Gastrocnemius medialis (tissue), 4 donors: Measurements from ENCODE around the gene NOD2. TPM values are rescaled to one million over a fixed set of nuclear protein-coding genes. Genes with fewer than 3 reads are reported as not detected.

ENCODE experiments used
- ATAC-seq, 2 donors: fragments of 150-250 bp; one replicate each; pipeline ENCODE4 v1.9.1; 2016
- DNase-seq, 2 donors: peaks; one replicate each; pipeline ENCODE4 v3.0.0-alpha.2; 2019
- H3K27ac ChIP-seq, 4 donors: fragments of 200-600 bp; sonication (generic); 1 replicate in 1 of 4; 2 replicates in 3 of 4; pipeline ENCODE4 v1.5.1; 2016 to 2018; ENCODE audit warnings: mild to moderate bottlenecking in 2 of 4, moderate library complexity in 1 of 4
- H3K27me3 ChIP-seq, 3 donors: fragments of 200-600 bp; sonication (generic) in 2 of 3; 1 replicate in 1 of 3; 2 replicates in 2 of 3; pipeline versions ENCODE4 v1.5.1 to v1.6.0; 2016 to 2019; ENCODE audit warnings: mild to moderate bottlenecking in 1 of 3, moderate library complexity in 1 of 3
- H3K36me3 ChIP-seq, 2 donors: fragments of 200-600 bp; sonication (generic) in 1 of 2; one replicate each; pipeline ENCODE4 v1.5.1; 2017 to 2018
- H3K4me1 ChIP-seq, 2 donors: fragments of 200-600 bp; sonication (generic) in 1 of 2; one replicate each; pipeline ENCODE4 v1.5.1; 2016 to 2017; ENCODE audit warnings: mild to moderate bottlenecking in 2 of 2
- H3K4me3 ChIP-seq, 4 donors: fragments of 200-600 bp; sonication (generic) in 3 of 4; 1 replicate in 1 of 4; 2 replicates in 3 of 4; pipeline ENCODE4 v1.5.1; 2016 to 2019; ENCODE audit warnings: mild to moderate bottlenecking in 2 of 4
- H3K9me3 ChIP-seq, 3 donors: fragments of 200-600 bp; sonication (generic) in 2 of 3; 1 replicate in 1 of 3; 2 replicates in 2 of 3; pipeline ENCODE4 v1.5.1; 2016 to 2019
- CTCF ChIP-seq, 5 experiments: fragments of 450-650 bp in 3 of 5; fragments of 200-600 bp in 2 of 5; sonication (generic) in 2 of 5; IDR thresholded peaks in 4 of 5; conservative IDR thresholded peaks in 1 of 5; 1 replicate in 4 of 5; 2 replicates in 1 of 5; pipeline ENCODE4 v1.5.1; 2016 to 2019; ENCODE audit warnings: antibody characterized with exemption in 5 of 5, mild to moderate bottlenecking in 3 of 5, moderate library complexity in 3 of 5
- POLR2A ChIP-seq, 2 donors: fragments of 450-650 bp; IDR thresholded peaks; one replicate each; pipeline ENCODE4 v1.6.1; 2017; ENCODE audit warnings: antibody characterized with exemption in 2 of 2, mild to moderate bottlenecking in 2 of 2, moderate library complexity in 2 of 2
- in situ Hi-C, 4 donors: fragments of 200-750 bp; cut with MboI; loops; one replicate each; pipeline versions ENCODE4 v1.15.0 to v1.8.0; 2017; ENCODE audit warnings: low sequenced_read_pairs in 4 of 4
- intact Hi-C: fragments of 100-400 bp; cut with DNase I; formaldehyde crosslinking; loops from one replicate; pipeline ENCODE4 v1.15.1; 2023; ENCODE audit warnings: low total_unique reads
- total RNA-seq, 4 donors: library from RNA; depleted of rRNA; stranded (reverse); fragments of >200 nt; gene quantifications; one replicate each; pipeline versions ENCODE4 v1.1.0 to v1.2.3, GENCODE V29; 2016

The NOD2 gene
- total RNA-seq, 4 donors from 2014 or later, result 0.27 to 2.1 (median 1.7) TPM

DNA sequence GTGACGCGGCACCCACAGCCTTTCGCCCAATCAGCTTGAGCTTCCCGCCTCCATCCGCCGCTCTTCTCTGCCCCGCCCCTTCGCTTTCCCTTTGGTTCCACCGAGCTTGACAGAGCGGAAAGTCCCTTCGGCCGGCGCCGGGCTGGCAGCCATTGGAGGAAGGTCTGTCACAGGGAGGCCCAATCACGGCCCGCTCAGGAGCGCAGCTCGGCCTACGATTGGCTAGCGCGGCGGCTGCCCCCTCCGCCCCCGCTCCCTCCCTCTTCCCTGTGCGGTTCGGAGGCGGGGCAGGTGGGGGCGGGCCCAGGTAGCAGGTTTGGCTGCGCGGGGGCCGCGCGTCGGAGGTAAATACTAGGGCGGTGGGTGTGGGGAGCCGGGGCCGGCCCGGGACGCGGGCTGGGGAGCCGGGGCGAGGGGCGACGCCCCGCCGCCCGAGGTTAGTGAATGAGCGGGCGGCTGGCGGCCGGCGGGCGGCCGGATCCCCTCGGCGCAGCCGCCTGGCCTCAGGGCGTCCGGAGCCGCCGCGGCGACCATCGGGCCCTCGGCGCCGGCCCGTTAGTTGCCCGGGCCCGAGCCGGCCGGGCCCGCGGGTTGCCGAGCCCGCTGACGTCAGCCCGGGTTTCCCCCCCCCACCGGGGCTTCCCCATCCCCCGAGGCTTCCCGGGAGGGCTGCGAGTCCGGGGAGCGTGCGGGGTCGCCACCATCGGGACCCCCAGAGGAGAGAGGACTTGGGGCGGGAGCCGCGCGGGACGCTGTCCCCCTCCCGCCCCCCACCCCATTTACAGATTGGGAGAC lies 48.6 kb downstream of the NOD2 start, which contains the start of gene CYLD:
Gene CYLD (plus strand): TSS at position 306 of the 795 bp plus-strand sequence. CDS start 7,613 bp downstream, outside the sequence.
- TF ChIP-seq CTCF (IDR thresholded peaks at IDR 0.05 in 4 of 5, conservative IDR thresholded peaks at IDR 0.05 in 1 of 5) (no peak), POLR2A (IDR thresholded peaks at IDR 0.05) (peak; percentile 88 to 97)
- H3K27ac ChIP-seq, result peak within 1 kb of the TSS; percentile 85 to 99 (median 93)
- intact Hi-C loops (loop anchor here (2.0 to 10.0 kb wide), 7 partner anchors 43 to 715 kb away; partner anchors contain the start of genes BRD7, CNEP1R1, HEATR3 and NKD1), in situ Hi-C loops (no loop called here)
- H3K36me3 ChIP-seq, result peaks cover 0 to 6% of the 10 kb centered on the region in 2 donors
- H3K4me3 ChIP-seq, result peak within 1 kb of the TSS; percentile 61 to 98 (median 90)
- H3K27me3 ChIP-seq, result no peaks in the 10 kb centered on the region
- DNase-seq, result peak; percentile 100
- peaks cover 29 to 40% of the 10 kb centered on the region in 2 donors for H3K4me1 ChIP-seq
- peak; percentile 89 to 95 for ATAC-seq
- H3K9me3 ChIP-seq, result no peaks in the 10 kb centered on the region

DNA sequence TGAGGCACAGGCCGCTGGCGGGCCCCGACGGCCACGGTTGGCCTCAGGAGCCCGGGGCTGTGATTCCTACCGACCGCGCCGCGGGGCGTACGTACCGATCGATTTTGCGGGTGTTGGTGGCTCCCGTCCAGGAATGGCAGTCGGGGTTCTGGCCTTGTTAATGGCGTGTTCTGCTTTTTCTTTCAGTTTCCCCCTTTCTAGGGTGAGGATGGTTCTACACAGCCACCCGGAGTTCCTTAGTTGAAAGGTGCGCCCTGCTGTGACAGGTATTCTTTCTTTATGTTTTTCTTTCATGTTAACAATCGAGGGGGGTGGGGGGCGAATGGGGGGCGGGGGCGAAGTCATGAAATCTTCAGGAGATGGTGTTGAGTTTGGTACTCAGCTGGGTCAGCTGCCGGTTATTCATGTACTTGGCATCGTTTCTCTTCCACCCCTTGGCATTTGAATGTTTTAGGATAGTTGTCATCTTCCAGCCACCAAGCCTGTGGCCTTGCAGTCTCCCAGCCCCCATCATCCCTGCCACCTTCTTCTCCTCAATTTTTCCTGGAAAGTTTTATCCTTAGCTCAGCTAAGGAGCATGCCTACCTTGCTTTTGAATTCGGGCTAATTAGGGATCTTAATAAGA lies 49.3 kb downstream of the NOD2 start:
- peak overlapping the region; percentile 61 to 98 (median 90) for H3K4me3 ChIP-seq
- H3K4me1 ChIP-seq, result peaks cover 36 to 47% of the 10 kb centered on the region in 2 donors
- no peaks in the 10 kb centered on the region for H3K27me3 ChIP-seq
- intact Hi-C loops, result loop anchor here (2.0 to 10.0 kb wide), 5 partner anchors 74 to 715 kb away; partner anchors contain the start of genes BRD7, CNEP1R1, HEATR3 and NKD1
- TF ChIP-seq POLR2A (IDR thresholded peaks at IDR 0.05), result no peak
- no peak for TF ChIP-seq CTCF (IDR thresholded peaks at IDR 0.05 in 4 of 5, conservative IDR thresholded peaks at IDR 0.05 in 1 of 5)
- H3K27ac ChIP-seq, result peak overlapping the region; percentile 85 to 99 (median 93)
- no peaks in the 10 kb centered on the region for H3K9me3 ChIP-seq
- in situ Hi-C loops, result no loop called here
- peaks cover 0 to 6% of the 10 kb centered on the region in 2 donors for H3K36me3 ChIP-seq
- ATAC-seq (peak; percentile 18 to 53), DNase-seq (peak; percentile 34 to 43)

GRCh38 chr16:50743581-50744225 lies 50.3 kb downstream of the NOD2 start:
- intact Hi-C loops (loop anchor here (2.0 to 10.0 kb wide), 5 partner anchors 75 to 716 kb away; partner anchors contain the start of genes BRD7, CNEP1R1, HEATR3 and NKD1), in situ Hi-C loops (no loop called here)
- H3K4me3 ChIP-seq, result peak overlapping the region in 2 of 4 donors; percentile 93 to 98
- peaks cover 0 to 6% of the 10 kb centered on the region in 2 donors for H3K36me3 ChIP-seq
- ATAC-seq, result no peak
- no peak for TF ChIP-seq POLR2A (IDR thresholded peaks at IDR 0.05)
- no peak for TF ChIP-seq CTCF (IDR thresholded peaks at IDR 0.05 in 4 of 5, conservative IDR thresholded peaks at IDR 0.05 in 1 of 5)
- no peak for DNase-seq
- H3K9me3 ChIP-seq, result no peaks in the 10 kb centered on the region
- H3K27ac ChIP-seq, result peak overlapping the region; percentile 85 to 99 (median 93)
- H3K27me3 ChIP-seq, result no peaks in the 10 kb centered on the region
- H3K4me1 ChIP-seq, result peaks cover 43 to 54% of the 10 kb centered on the region in 2 donors

- Histone ChIP-seq H3K4me1 (peaks cover 44 to 60% of the 10 kb centered on the region in 2 donors), H3K36me3 (peaks cover 0 to 11% of the 10 kb centered on the region in 2 donors), H3K27me3 (no peaks in the 10 kb centered on the region), H3K9me3 (no peaks in the 10 kb centered on the region), H3K4me3 (no peak overlapping the region), H3K27ac (peak overlapping the region; percentile 0 to 99 (median 91))
- no peak for TF ChIP-seq POLR2A (IDR thresholded peaks at IDR 0.05)
- TF ChIP-seq CTCF (IDR thresholded peaks at IDR 0.05 in 4 of 5, conservative IDR thresholded peaks at IDR 0.05 in 1 of 5), result no peak
- intact Hi-C loops, result loop anchor here (5.0 to 10.0 kb wide), 3 partner anchors 198 to 718 kb away; partner anchors contain the start of genes CNEP1R1, HEATR3 and NKD1
- DNase-seq (no peak), ATAC-seq (no peak)
- in situ Hi-C loops, result loop anchor here in 1 of 4 donors (5.0 kb wide), 1 partner anchor 48 kb away; no protein-coding TSS in a partner anchor
These were observed 51.5 kb downstream of the NOD2 start for GRCh38 chr16:50744881-50745280.
